GM23338 (cell line): ENCODE data around the gene PEX16. TPM values are rescaled to one million over a fixed set of nuclear protein-coding genes. Genes with fewer than 3 reads are reported as not detected.
"Not testable (repeated sequence)": the region's sequence is repeated elsewhere in the genome, so short reads cannot be mapped to it uniquely, and the experiment has no call there.

Experiments
- ATAC-seq: fragments of 200-7000 bp; cut with Tn5 transposase; 3 replicates; pipeline ENCODE4 v1.9.1; 2020
- DNase-seq: peaks from one replicate; pipeline ENCODE4 v3.0.0-alpha.2; 2015; ENCODE audit warnings: low spot score
- H2AFZ ChIP-seq: fragments of 200-600 bp; sonication (generic); 2 replicates; pipeline ENCODE4 v1.8.0; 2016; ENCODE audit warnings: antibody characterized with exemption, mild to moderate bottlenecking, moderate library complexity
- H3F3A ChIP-seq: fragments of 200-600 bp; sonication (generic); replicated peaks from 2 replicates; pipeline ENCODE4 v1.8.0; 2017; ENCODE audit warnings: antibody characterized with exemption, mixed run types, low read depth
- H3K27ac ChIP-seq: fragments of 200-600 bp; sonication (generic); 2 replicates; pipeline ENCODE4 v1.6.1; 2016; ENCODE audit warnings: low read depth
- H3K27me3 ChIP-seq: fragments of 200-600 bp; sonication (generic); 2 replicates; pipeline ENCODE4 v1.8.0; 2016; ENCODE audit warnings: mild to moderate bottlenecking, mixed run types, moderate library complexity; ENCODE audit not compliant: insufficient read depth
- H3K36me3 ChIP-seq: fragments of 200-600 bp; sonication (generic); 2 replicates; pipeline ENCODE4 v1.8.0; 2016; ENCODE audit warnings: mild to moderate bottlenecking; ENCODE audit not compliant: insufficient read depth
- H3K4me1 ChIP-seq: fragments of 200-600 bp; sonication (generic); 2 replicates; pipeline ENCODE4 v1.8.0; 2016; ENCODE audit warnings: mild to moderate bottlenecking, moderate library complexity; ENCODE audit not compliant: insufficient read depth
- H3K4me2 ChIP-seq: fragments of 200-600 bp; sonication (generic); 2 replicates; pipeline ENCODE4 v1.7.1; 2017; ENCODE audit warnings: mixed run types
- H3K4me3 ChIP-seq: fragments of 200-600 bp; sonication (generic); 2 replicates; pipeline ENCODE4 v1.6.1; 2016; ENCODE audit warnings: mixed run types
- H3K79me2 ChIP-seq: fragments of 200-600 bp; sonication (generic); replicated peaks from 2 replicates; pipeline ENCODE4 v1.8.0; 2017; ENCODE audit warnings: mild to moderate bottlenecking; ENCODE audit not compliant: insufficient read depth
- H3K9me2 ChIP-seq: fragments of 200-600 bp; sonication (generic); 2 replicates; pipeline ENCODE4 v1.8.0; 2017; ENCODE audit not compliant: insufficient read depth
- H4K20me1 ChIP-seq: fragments of 200-600 bp; sonication (generic); replicated peaks from 2 replicates; pipeline ENCODE4 v1.8.0; 2017; ENCODE audit warnings: mild to moderate bottlenecking; ENCODE audit not compliant: insufficient read depth
- H3K27ac Mint-ChIP-seq: 2 replicates; pipeline ENCODE4 v1.8.0; 2020; ENCODE audit warnings: inconsistent platforms, mild to moderate bottlenecking, moderate library complexity, mixed read lengths
- H3K27me3 Mint-ChIP-seq: 3 replicates; pipeline ENCODE4 v1.8.0; 2022; ENCODE audit warnings: low read depth, mild to moderate bottlenecking, moderate library complexity, mixed read lengths, inconsistent platforms; ENCODE audit not compliant: insufficient read depth, poor library complexity
- H3K36me3 Mint-ChIP-seq: 3 replicates; pipeline ENCODE4 v1.8.0; 2021; ENCODE audit warnings: low read depth, mild to moderate bottlenecking, inconsistent platforms, moderate library complexity, mixed read lengths
- H3K4me1 Mint-ChIP-seq: 3 replicates; pipeline ENCODE4 v1.8.0; 2020; ENCODE audit warnings: mild to moderate bottlenecking, inconsistent platforms, mixed read lengths
- H3K4me3 Mint-ChIP-seq: 3 replicates; pipeline ENCODE4 v1.8.0; 2021; ENCODE audit warnings: moderate library complexity, mild to moderate bottlenecking, inconsistent platforms, mixed read lengths
- H3K9me3 Mint-ChIP-seq: 3 replicates; pipeline ENCODE4 v1.8.0; 2020; ENCODE audit warnings: moderate library complexity, mild to moderate bottlenecking, inconsistent platforms, mixed read lengths
- ETS1 ChIP-seq: IDR thresholded peaks from 2 replicates; pipeline ENCODE4 v1.6.1; 2016; ENCODE audit warnings: antibody characterized with exemption
- EZH2phosphoT487 ChIP-seq: fragments of 200-600 bp; sonication (generic); IDR thresholded peaks from one replicate; pipeline ENCODE4 v1.8.1; 2018; ENCODE audit warnings: antibody characterized with exemption; ENCODE audit not compliant: unreplicated experiment
- STAT1 ChIP-seq: IDR thresholded peaks from one replicate; pipeline ENCODE4 v1.6.1; 2016; ENCODE audit warnings: antibody characterized with exemption; ENCODE audit not compliant: unreplicated experiment
- polyA plus RNA-seq: library from polyadenylated mRNA; unstranded; fragments of >200 nt; fragmentation: Nextera tagmentation; extraction: Ambion mirVana; gene quantifications from 2 replicates; pipeline ENCODE4 v1.2.1, GENCODE V29; 2016
- total RNA-seq: library from RNA; depleted of rRNA; stranded (reverse); fragments of >200 nt; shearing (Covaris generic); gene quantifications from 2 replicates; pipeline ENCODE4 v1.2.3, GENCODE V29; 2014

Gene PEX16
- total and polyA plus RNA-seq, 2 experiments from 2014 or later: 23.3 to 34.1 TPM

GRCh38 chr11:45906965-45907611, 10.6 kb downstream of the PEX16 start, which contains the start of gene FREY1:
FREY1 (minus strand) TSS chr11:45907271; CDS start chr11:45907245, 26 bp downstream.
- Mint-ChIP-seq H3K9me3 (no peaks in the 10 kb centered on the region), H3K4me1 (no peaks in the 10 kb centered on the region; the same call in 2 of the 3 replicates), H3K27ac (no peak within 1 kb of the TSS; the same call in 1 of the 2 replicates), H3K4me3 (no peak within 1 kb of the TSS), H3K36me3 (peaks cover 25% of the 10 kb centered on the region), H3K27me3 (peaks cover 23% of the 10 kb centered on the region)
- Histone ChIP-seq H3K4me3 (no peak within 1 kb of the TSS), H3K27ac (peak within 1 kb of the TSS; percentile 69; the same call in 1 of the 2 replicates), H3K79me2 (no peaks in the 10 kb centered on the region), H3K36me3 (no peaks in the 10 kb centered on the region), H3K4me1 (no peaks in the 10 kb centered on the region), H2AFZ (no peak within 1 kb of the TSS), H3K4me2 (no peak within 1 kb of the TSS), H3F3A (no peaks in the 10 kb centered on the region), H4K20me1 (peaks cover 7% of the 10 kb centered on the region; the same call in 1 of the 2 replicates), H3K27me3 (no peaks in the 10 kb centered on the region), H3K9me2 (no peaks in the 10 kb centered on the region)
- ATAC-seq (peak; percentile 21), DNase-seq (no peak)
- no peak for TF ChIP-seq ETS1
- no peak for TF ChIP-seq EZH2phosphoT487

GRCh38 chr11:45906096-45906682, 11.5 kb downstream of the PEX16 start:
- no peaks in the 10 kb centered on the region; the same call in 1 of the 2 replicates for H3K79me2 ChIP-seq
- no peaks in the 10 kb centered on the region for H3K4me1 ChIP-seq
- H3K36me3 ChIP-seq: no peaks in the 10 kb centered on the region
- DNase-seq: no peak
- Mint-ChIP-seq H3K9me3 (no peaks in the 10 kb centered on the region), H3K36me3 (peaks cover 21% of the 10 kb centered on the region), H3K4me3 (no peak overlapping the region), H3K27me3 (peaks cover 25% of the 10 kb centered on the region), H3K27ac (no peak overlapping the region; the same call in 1 of the 2 replicates), H3K4me1 (no peaks in the 10 kb centered on the region; the same call in 2 of the 3 replicates)
- no peak overlapping the region for H3K4me2 ChIP-seq
- H3K27ac ChIP-seq: no peak overlapping the region
- ATAC-seq: no peak; the same call in 2 of the 3 replicates
- no peaks in the 10 kb centered on the region for H3K9me2 ChIP-seq
- no peak overlapping the region for H3K4me3 ChIP-seq
- H3K27me3 ChIP-seq: no peaks in the 10 kb centered on the region
- H2AFZ ChIP-seq: no peak overlapping the region
- no peak for TF ChIP-seq STAT1
- no peaks in the 10 kb centered on the region for H3F3A ChIP-seq
- H4K20me1 ChIP-seq: no peaks in the 10 kb centered on the region; the same call in 1 of the 2 replicates

GRCh38 chr11:45905576-45905975, 12.1 kb downstream of the PEX16 start:
- not testable (repeated sequence) for H3K36me3 ChIP-seq, H3K27ac ChIP-seq, H3K4me1 Mint-ChIP-seq, H3K9me3 Mint-ChIP-seq, H3K79me2 ChIP-seq, H3K9me2 ChIP-seq, H3K4me3 Mint-ChIP-seq, H3K4me3 ChIP-seq, H3F3A ChIP-seq, H4K20me1 ChIP-seq, H3K4me1 ChIP-seq, H2AFZ ChIP-seq, ATAC-seq, H3K27me3 ChIP-seq, H3K27ac Mint-ChIP-seq, DNase-seq, H3K4me2 ChIP-seq
- peaks cover 19% of the 10 kb centered on the region for H3K36me3 Mint-ChIP-seq
- H3K27me3 Mint-ChIP-seq: peaks cover 30% of the 10 kb centered on the region
